Heart right ventricle (tissue), 16 donors: ENCODE measurements around the gene TPO. TPM values are rescaled to one million over a fixed set of nuclear protein-coding genes. Genes with fewer than 3 reads are reported as not detected.

Experiments
- ATAC-seq, 8 donors: fragments of 200-7000 bp; cut with Tn5 transposase; one replicate each; pipeline ENCODE4 v1.9.1; 2020; ENCODE audit warnings: mild to moderate bottlenecking in 8 of 8, moderate library complexity in 8 of 8, moderate number of reproducible peaks in 1 of 8
- DNase-seq, 2 donors: peaks; one replicate each; pipeline ENCODE4 v3.0.0-alpha.2; 2020
- H3K27ac ChIP-seq, 10 donors: fragments of 200-600 bp; sonication (generic) in 2 of 10; one replicate each; pipeline versions ENCODE4 v1.5.0 to v1.8.0; 2020 to 2022; ENCODE audit warnings: mild to moderate bottlenecking in 3 of 10
- H3K27me3 ChIP-seq, 7 donors: fragments of 200-600 bp; one replicate each; pipeline ENCODE4 v1.8.0; 2021 to 2022; ENCODE audit warnings: mild to moderate bottlenecking in 2 of 7
- H3K36me3 ChIP-seq, 9 donors: fragments of 200-600 bp; sonication (generic) in 1 of 9; one replicate each; pipeline versions ENCODE4 v1.5.0 to v1.8.0; 2020 to 2022; ENCODE audit warnings: mild to moderate bottlenecking in 2 of 9
- H3K4me1 ChIP-seq, 9 donors: fragments of 200-600 bp; sonication (generic) in 1 of 9; one replicate each; pipeline versions ENCODE4 v1.5.0 to v1.8.0; 2020 to 2022; ENCODE audit warnings: mild to moderate bottlenecking in 4 of 9
- H3K4me3 ChIP-seq, 10 donors: fragments of 200-600 bp; sonication (generic) in 2 of 10; one replicate each; pipeline versions ENCODE4 v1.5.0 to v1.8.0; 2020 to 2022; ENCODE audit warnings: mild to moderate bottlenecking in 7 of 10, moderate library complexity in 2 of 10
- H3K9me3 ChIP-seq, 11 donors: fragments of 200-600 bp in 10 of 11; sonication (generic) in 2 of 11; one replicate each; pipeline versions ENCODE4 v1.5.0 to v1.8.0; 2013 to 2022; ENCODE audit warnings: mild to moderate bottlenecking in 2 of 11, control low read depth in 1 of 11, moderate library complexity in 1 of 11
- WGBS, 2 donors: extraction: QIAGEN DNeasy Blood & Tissue Kit; methylation state at CpG; one replicate each; pipeline ENCODE4 v1.1.7; 2013; ENCODE audit warnings: inconsistent platforms in 1 of 2; 5-methylcytosine and 5-hydroxymethylcytosine counted together
- intact Hi-C, 10 donors: fragments of 100-400 bp; cut with DNase I; formaldehyde crosslinking; loops; one replicate each; pipeline versions ENCODE4 v1.11.1 to v1.14.2; 2022
- polyA plus RNA-seq, 2 donors: library from polyadenylated mRNA; stranded (reverse); fragments of 200-250 nt; gene quantifications; one replicate each; pipeline ENCODE4 v1.2.3, GENCODE V29; 2013
- total RNA-seq, 10 donors: library from RNA; stranded (reverse); fragmentation: NEBNext Ultra II Directional in 3 of 10; extraction: Animal tissue kit (Norgen Biotek cat#: 25700) in 3 of 10; gene quantifications; one replicate each; pipeline versions ENCODE4 v1.2.1 to v1.2.4, GENCODE V29; 2021 to 2023
- TF ChIP-seq, protein P1 (sequence below), 9 donors: fragments of 200-600 bp; sonication (generic) in 2 of 9; IDR thresholded peaks; one replicate each; pipeline versions ENCODE4 v1.5.0 to v1.8.0; 2021 to 2022; ENCODE audit warnings: antibody characterized with exemption in 9 of 9, mild to moderate bottlenecking in 5 of 9, moderate library complexity in 1 of 9
- donor health status: Arrhythmogenic right ventricular cardiomyopathy.
- donor health status: ischemic (EF 13 %, LVEDD 7.1; RV severe dilation, severe dysfunction).
- donor health status: healthy with polysubstance abuse.
- donor health status: DM: no; HTN: yes; CAD: no.
- donor health status: DM: no; HTN: no; CAD: no.
- donor health status: ischemic (EF 25% LVEDD 6.9; RV normal size, moderate dysfunction).
- donor health status: ischemic (EF 25% LVEDD 5.7; RV mildly dilated, moderate dysfunction).
- donor health status: healthy.
- donor health status: DM: yes; HTN: yes; CAD: no.
- donor health status: Ischemic cardiomyopathy.
- donor health status: ischemic (EF 35%, LVEDD 5.7; RV mildly dilated, moderate dysfunction).
- donor health status: nonischemic (EF 11% LVEDD 7.7; RV severe dilation, severe dysfunction).
- donor health status: DM: yes; HTN: yes; CAD: no.
- donor health status: PGD.
- donor health status: ischemic (EF 29% LVEDD 5.4; RV normal size, mild dysfunction).
- donor health status: nonischemic (EF 23%, LVEDD 6.1; RV moderate dilation, normal function).

The TPO gene
- total and polyA plus RNA-seq, 12 donors: 0.85 to 22.1 (median 6.4) TPM

DNA sequence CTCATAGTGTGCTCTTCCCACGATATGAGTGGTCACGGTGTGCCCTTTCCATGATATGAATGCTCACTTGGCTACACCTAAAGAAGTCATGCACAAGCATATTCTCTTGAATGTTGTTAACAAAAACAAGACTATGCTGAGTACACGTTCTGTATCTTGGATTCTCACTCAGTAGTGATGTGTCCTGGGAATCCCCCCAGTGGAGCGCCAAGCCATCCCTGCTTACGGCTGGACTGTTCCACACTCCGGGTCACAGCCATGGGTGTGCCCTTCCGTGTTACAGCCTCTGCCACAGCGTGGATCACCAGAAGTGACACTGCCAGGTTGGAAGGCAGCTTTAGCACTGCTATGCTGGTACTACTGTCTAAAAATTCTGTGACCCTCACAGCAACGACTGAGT lies 59.1 kb downstream of the TPO start:
- Histone ChIP-seq H3K27me3 (peaks cover 0 to 7% (median 0%) of the 10 kb centered on the region in 7 donors), H3K36me3 (no peaks in the 10 kb centered on the region), H3K4me3 (no peak overlapping the region), H3K4me1 (no peaks in the 10 kb centered on the region), H3K9me3 (peaks cover 0 to 17% (median 0%) of the 10 kb centered on the region in 11 donors), H3K27ac (no peak overlapping the region)
- DNase-seq (no peak), ATAC-seq (no peak)
- intact Hi-C loops: no loop called here
- WGBS, 2 donors: 85 to 89% methylated on average over 9 of the region's 9 CpGs
- TF ChIP-seq, protein P1, sequence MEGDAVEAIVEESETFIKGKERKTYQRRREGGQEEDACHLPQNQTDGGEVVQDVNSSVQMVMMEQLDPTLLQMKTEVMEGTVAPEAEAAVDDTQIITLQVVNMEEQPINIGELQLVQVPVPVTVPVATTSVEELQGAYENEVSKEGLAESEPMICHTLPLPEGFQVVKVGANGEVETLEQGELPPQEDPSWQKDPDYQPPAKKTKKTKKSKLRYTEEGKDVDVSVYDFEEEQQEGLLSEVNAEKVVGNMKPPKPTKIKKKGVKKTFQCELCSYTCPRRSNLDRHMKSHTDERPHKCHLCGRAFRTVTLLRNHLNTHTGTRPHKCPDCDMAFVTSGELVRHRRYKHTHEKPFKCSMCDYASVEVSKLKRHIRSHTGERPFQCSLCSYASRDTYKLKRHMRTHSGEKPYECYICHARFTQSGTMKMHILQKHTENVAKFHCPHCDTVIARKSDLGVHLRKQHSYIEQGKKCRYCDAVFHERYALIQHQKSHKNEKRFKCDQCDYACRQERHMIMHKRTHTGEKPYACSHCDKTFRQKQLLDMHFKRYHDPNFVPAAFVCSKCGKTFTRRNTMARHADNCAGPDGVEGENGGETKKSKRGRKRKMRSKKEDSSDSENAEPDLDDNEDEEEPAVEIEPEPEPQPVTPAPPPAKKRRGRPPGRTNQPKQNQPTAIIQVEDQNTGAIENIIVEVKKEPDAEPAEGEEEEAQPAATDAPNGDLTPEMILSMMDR (IDR thresholded peaks at IDR 0.05): no peak

DNA sequence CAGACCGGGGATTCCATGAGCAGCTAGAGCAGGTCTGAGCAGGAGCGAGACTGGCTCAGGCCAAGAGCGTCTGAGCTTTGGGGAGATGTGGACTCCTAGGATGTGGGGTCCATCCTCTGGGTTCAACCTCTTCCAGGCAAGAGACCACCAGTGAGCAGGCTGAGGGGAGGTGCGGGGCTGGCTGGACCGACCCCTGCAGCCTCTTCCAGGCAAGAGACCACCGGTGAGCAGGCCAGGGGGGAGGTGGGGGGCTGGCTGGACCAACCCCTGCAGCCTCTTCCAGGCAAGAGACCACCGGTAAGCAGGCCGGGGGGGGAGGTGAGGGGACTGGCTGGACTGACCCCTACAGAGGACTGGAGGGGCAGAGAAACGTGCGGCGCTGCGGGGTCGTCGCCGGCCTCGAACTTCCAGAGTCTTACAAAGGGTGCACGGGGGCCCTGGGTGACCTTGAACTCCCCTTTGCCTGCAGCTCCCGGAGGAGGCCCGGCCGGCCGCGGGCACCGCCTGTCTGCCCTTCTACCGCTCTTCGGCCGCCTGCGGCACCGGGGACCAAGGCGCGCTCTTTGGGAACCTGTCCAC lies 63.4 kb downstream of the TPO start:
- intact Hi-C loops: no loop called here
- no peak overlapping the region for H3K27ac ChIP-seq
- peaks cover 0 to 3% (median 0%) of the 10 kb centered on the region in 7 donors for H3K27me3 ChIP-seq
- H3K4me1 ChIP-seq: no peaks in the 10 kb centered on the region
- no peaks in the 10 kb centered on the region for H3K9me3 ChIP-seq
- ATAC-seq: peak in 3 of 8 donors; percentile 28 to 31 (median 31)
- 88 to 90% methylated on average over 30 of the region's 30 CpGs for WGBS, 2 donors
- H3K4me3 ChIP-seq: no peak overlapping the region
- no peaks in the 10 kb centered on the region for H3K36me3 ChIP-seq
- DNase-seq: no peak
- TF ChIP-seq, protein P1 (IDR thresholded peaks at IDR 0.05): no peak

DNA sequence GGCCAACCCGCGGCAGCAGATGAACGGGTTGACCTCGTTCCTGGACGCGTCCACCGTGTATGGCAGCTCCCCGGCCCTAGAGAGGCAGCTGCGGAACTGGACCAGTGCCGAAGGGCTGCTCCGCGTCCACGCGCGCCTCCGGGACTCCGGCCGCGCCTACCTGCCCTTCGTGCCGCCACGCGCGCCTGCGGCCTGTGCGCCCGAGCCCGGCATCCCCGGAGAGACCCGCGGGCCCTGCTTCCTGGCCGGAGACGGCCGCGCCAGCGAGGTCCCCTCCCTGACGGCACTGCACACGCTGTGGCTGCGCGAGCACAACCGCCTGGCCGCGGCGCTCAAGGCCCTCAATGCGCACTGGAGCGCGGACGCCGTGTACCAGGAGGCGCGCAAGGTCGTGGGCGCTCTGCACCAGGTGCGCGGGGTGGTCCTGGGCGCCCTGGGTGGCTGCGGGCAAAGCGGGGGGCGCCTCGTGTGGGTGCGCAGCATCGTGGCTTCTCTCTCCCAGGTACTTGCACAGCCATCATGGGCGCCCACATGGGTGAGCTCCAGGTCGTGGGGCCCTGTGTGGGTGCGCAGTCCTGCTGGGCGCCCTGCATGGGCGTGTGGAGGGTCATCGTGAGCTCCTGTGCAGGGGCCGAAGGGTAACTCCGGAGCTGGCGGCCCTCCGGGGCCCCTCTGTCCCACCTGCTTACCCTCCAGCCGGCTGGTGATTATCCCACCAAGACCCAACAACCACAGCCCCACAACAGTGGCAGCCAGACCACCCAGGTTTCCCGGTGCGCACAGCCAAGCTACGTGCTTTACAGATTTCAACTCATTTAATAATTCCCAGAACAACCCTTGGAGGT lies 64.2 kb downstream of the TPO start:
- Histone ChIP-seq H3K27me3 (peaks cover 0 to 4% (median 0%) of the 10 kb centered on the region in 7 donors), H3K4me1 (no peaks in the 10 kb centered on the region), H3K9me3 (no peaks in the 10 kb centered on the region), H3K4me3 (no peak overlapping the region), H3K27ac (no peak overlapping the region), H3K36me3 (peaks cover 0 to under 1% (median 0%) of the 10 kb centered on the region in 9 donors)
- intact Hi-C loops: no loop called here
- TF ChIP-seq, protein P1 (IDR thresholded peaks at IDR 0.05): no peak
- WGBS, 2 donors: 76 to 83% methylated on average over 73 to 76 of the region's 76 CpGs
- ATAC-seq (peak in 1 of 8 donors; percentile 36), DNase-seq (no peak)

DNA sequence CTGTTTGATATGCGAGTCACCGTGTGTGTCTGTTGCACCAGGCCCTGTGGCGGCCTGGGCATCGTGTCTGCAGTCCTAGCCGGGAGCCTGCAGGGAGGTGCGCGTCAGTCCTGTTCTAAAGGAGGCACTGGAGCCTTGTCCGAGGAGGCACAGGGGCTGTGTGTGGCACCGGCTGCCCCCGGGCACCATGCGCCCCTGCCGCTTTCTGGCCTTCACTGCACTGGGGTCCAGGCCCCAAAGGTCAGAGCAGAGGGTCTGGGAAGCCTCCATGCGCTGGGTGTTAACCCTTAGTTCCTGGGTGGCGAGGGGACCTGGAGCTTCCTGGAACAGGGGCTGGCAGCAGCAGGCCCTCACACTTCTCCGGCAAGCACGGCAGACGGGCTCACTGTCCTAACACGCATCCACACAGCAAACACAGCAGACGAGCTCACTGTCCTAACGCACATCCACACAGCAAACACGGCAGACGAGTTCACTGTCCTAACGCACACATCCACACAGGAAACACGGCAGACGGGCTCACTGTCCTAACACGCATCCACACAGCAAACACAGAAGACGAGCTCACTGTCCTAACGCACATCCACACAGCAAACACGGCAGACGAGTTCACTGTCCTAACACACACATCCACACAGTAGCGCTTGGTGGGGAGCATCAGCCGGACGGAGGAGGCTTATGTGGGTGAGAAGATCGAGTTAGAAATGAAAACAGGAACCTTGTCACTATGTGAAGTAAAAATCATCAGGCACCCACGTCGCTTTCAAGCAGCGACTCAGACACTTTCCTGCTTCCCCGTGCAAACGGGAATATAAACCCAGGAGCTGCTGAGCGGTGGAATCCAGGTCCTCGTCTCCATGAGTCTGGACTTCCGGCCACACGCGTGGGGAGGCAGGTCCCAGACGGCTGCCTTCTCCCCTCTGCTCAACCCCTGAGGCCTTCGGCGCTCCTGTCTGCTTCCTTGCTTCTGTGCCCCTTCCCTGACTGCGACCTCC lies 65.3 kb downstream of the TPO start:
- intact Hi-C loops: no loop called here
- Histone ChIP-seq H3K27ac (no peak overlapping the region), H3K9me3 (no peaks in the 10 kb centered on the region), H3K4me3 (no peak overlapping the region), H3K4me1 (no peaks in the 10 kb centered on the region), H3K36me3 (peaks cover 0 to 8% (median 0%) of the 10 kb centered on the region in 9 donors), H3K27me3 (peaks cover 0 to 4% (median 0%) of the 10 kb centered on the region in 7 donors)
- 87 to 89% methylated on average over 48 of the region's 48 CpGs for WGBS, 2 donors
- TF ChIP-seq, protein P1 (IDR thresholded peaks at IDR 0.05): no peak
- ATAC-seq: peak in 2 of 8 donors; percentile 19 to 33
- DNase-seq: no peak
